OCI-LY3 (cell line): ENCODE measurements around the gene CCDC177.
"Not testable (repeated sequence)": the region's sequence is repeated elsewhere in the genome, so short reads cannot be mapped to it uniquely, and the experiment has no call there.

Source experiments
- EZH2phosphoT487 ChIP-seq: fragments of 200-600 bp; shearing (Covaris generic); IDR thresholded peaks from 2 replicates; pipeline ENCODE4 v1.6.1; 2018; ENCODE audit warnings: antibody characterized with exemption, mixed run types, low read depth
- TF ChIP-seq, protein P1 (sequence below): fragments of 200-600, 300-600 bp; sonication (generic); IDR thresholded peaks from 2 replicates; pipeline ENCODE4 v1.5.1; 2014; ENCODE audit warnings: antibody characterized with exemption, low read length, low read depth

- TF ChIP-seq, protein P1, sequence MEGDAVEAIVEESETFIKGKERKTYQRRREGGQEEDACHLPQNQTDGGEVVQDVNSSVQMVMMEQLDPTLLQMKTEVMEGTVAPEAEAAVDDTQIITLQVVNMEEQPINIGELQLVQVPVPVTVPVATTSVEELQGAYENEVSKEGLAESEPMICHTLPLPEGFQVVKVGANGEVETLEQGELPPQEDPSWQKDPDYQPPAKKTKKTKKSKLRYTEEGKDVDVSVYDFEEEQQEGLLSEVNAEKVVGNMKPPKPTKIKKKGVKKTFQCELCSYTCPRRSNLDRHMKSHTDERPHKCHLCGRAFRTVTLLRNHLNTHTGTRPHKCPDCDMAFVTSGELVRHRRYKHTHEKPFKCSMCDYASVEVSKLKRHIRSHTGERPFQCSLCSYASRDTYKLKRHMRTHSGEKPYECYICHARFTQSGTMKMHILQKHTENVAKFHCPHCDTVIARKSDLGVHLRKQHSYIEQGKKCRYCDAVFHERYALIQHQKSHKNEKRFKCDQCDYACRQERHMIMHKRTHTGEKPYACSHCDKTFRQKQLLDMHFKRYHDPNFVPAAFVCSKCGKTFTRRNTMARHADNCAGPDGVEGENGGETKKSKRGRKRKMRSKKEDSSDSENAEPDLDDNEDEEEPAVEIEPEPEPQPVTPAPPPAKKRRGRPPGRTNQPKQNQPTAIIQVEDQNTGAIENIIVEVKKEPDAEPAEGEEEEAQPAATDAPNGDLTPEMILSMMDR, result not testable (repeated sequence)
- TF ChIP-seq EZH2phosphoT487, result not testable (repeated sequence)
Observed at GRCh38 chr14:69599431-69599830, 24.8 kb upstream of the CCDC177 start.
